ENCODE data around the gene PACSIN1. TPM values are rescaled to one million over a fixed set of nuclear protein-coding genes. Genes with fewer than 3 reads are reported as not detected.

PACSIN1 gene
- total and polyA plus RNA-seq, 2 experiments from 2014 or later = 12.1 to 20.3 TPM

DNA sequence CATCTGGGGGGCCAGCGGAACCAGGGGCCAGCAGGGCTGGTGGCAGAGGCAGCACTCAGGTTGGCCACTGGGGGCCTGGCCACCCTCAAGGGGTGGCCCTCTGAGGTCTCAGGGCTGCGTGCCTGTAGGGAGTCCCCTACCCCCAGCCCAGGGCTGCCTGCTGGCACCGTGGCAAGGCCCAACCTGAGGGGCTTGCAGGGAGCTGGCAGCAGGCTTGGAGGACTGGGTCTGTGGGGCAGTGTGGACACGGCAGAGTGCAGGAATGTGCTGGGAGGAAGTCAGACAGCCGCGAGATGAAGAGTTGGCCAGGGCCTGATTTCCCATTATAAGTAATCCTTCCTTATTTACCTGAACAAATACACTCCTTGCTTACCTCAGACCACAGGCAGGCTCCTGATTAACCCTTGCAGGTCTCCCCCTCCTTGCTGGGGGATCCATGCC is 90.2 kb downstream of the PACSIN1 start, which contains the start of gene SPDEF:
TSS of gene SPDEF (minus strand) at position 299 of the 441 bp plus-strand sequence. CDS start 11,874 bp downstream, outside the sequence.
- H3K36me3 ChIP-seq = no peaks in the 10 kb centered on the region
- TF ChIP-seq, protein P1, sequence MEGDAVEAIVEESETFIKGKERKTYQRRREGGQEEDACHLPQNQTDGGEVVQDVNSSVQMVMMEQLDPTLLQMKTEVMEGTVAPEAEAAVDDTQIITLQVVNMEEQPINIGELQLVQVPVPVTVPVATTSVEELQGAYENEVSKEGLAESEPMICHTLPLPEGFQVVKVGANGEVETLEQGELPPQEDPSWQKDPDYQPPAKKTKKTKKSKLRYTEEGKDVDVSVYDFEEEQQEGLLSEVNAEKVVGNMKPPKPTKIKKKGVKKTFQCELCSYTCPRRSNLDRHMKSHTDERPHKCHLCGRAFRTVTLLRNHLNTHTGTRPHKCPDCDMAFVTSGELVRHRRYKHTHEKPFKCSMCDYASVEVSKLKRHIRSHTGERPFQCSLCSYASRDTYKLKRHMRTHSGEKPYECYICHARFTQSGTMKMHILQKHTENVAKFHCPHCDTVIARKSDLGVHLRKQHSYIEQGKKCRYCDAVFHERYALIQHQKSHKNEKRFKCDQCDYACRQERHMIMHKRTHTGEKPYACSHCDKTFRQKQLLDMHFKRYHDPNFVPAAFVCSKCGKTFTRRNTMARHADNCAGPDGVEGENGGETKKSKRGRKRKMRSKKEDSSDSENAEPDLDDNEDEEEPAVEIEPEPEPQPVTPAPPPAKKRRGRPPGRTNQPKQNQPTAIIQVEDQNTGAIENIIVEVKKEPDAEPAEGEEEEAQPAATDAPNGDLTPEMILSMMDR (IDR thresholded peaks at IDR 0.05; ENCODE audit: low read depth, low read length) = no peak
- H3K27ac ChIP-seq = no peak within 1 kb of the TSS
- no peak within 1 kb of the TSS for H3K4me3 ChIP-seq
- H3K27me3 ChIP-seq = no peaks in the 10 kb centered on the region
- DNase-seq (ENCODE audit: low read depth in 1 of 2, low spot score in 1 of 2) = no peak
- no peaks in the 10 kb centered on the region for H3K9me3 ChIP-seq (ENCODE audit: low read depth)
- peaks cover 10% of the 10 kb centered on the region for H3K4me1 ChIP-seq (ENCODE audit: low read depth)

DNA sequence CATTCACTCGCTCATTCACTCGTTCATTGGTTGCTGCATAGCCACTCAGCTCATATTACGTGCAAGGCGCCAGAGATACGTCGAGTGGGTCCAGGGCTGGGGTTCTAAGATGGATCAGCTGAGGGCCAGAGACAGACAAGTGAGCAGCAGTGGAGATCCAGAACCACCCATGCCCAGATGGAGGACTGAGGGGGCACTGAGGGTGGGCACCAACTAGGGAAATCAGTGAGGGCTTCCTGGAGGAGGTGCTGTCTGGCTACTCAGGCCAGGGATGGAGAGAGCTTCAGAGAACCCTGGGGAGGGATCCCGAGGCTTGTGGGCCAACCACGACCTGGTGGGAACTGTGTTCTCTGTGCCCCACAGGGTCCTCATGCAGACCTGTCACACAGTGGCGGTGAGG is 90.6 kb downstream of the PACSIN1 start:
- Histone ChIP-seq H3K9me3 (ENCODE audit: low read depth) (no peaks in the 10 kb centered on the region), H3K27ac (no peak overlapping the region), H3K4me1 (ENCODE audit: low read depth) (peaks cover 10% of the 10 kb centered on the region), H3K4me3 (no peak overlapping the region), H3K36me3 (no peaks in the 10 kb centered on the region), H3K27me3 (no peaks in the 10 kb centered on the region)
- TF ChIP-seq, protein P1 (IDR thresholded peaks at IDR 0.05; ENCODE audit: low read depth, low read length) = no peak
- no peak for DNase-seq (ENCODE audit: low read depth in 1 of 2, low spot score in 1 of 2)

DNA sequence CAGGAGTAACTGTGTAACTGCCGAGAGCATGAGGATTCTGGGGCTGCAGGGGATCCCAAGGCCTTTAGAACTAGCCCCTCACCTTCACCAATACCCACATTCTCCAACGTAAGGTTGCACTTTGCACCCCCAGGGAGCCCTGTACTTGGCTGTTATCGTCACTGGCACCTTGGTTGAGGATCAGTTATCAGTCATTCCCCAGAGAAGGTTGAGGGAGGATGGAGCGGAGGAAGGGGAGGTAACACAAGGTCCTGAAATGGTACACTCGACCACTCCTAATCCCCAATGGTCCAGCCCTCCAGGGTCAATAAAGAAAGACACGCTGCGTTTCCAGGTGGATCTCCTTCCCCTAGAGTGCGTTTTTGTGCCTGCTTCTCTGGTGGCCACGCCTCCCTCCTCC is 91.4 kb downstream of the PACSIN1 start:
- Histone ChIP-seq H3K27me3 (no peaks in the 10 kb centered on the region), H3K4me3 (no peak overlapping the region), H3K9me3 (ENCODE audit: low read depth) (no peaks in the 10 kb centered on the region), H3K27ac (no peak overlapping the region), H3K4me1 (ENCODE audit: low read depth) (peaks cover 10% of the 10 kb centered on the region), H3K36me3 (no peaks in the 10 kb centered on the region)
- TF ChIP-seq, protein P1 (IDR thresholded peaks at IDR 0.05; ENCODE audit: low read depth, low read length) = no peak
- no peak for DNase-seq (ENCODE audit: low read depth in 1 of 2, low spot score in 1 of 2)

DNA sequence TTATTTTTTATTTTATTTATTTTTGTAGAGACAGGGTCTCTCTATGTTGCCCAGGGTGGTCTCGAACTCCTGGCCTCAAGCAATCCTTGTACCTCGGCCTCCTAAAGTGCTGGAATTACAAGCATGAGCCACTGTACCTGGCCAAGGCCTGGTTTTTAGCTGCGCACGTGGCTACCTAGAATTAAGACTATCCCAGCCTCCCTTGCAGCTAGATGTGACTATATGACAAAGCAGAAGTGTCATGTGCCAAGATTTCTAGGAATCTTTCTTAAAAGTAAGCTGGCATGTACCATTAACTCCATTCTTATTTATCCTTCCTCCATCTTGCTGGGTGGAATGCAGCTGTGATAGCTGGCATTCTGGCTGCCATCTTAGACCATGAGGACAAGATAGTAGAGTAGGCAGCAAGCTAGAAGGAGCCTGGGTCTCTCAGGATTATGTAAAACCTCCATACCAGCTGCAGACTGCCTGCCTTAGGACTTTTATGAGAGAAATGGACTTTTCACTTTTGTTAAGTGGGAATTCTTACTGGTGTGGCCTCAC is 92.4 kb downstream of the PACSIN1 start:
- Histone ChIP-seq H3K4me1 (ENCODE audit: low read depth) (peaks cover 15% of the 10 kb centered on the region), H3K4me3 (no peak overlapping the region), H3K27me3 (no peaks in the 10 kb centered on the region), H3K27ac (no peak overlapping the region), H3K36me3 (no peaks in the 10 kb centered on the region), H3K9me3 (ENCODE audit: low read depth) (no peaks in the 10 kb centered on the region)
- no peak for DNase-seq (ENCODE audit: low read depth in 1 of 2, low spot score in 1 of 2)
- TF ChIP-seq, protein P1 (IDR thresholded peaks at IDR 0.05; ENCODE audit: low read depth, low read length) = no peak

DNA sequence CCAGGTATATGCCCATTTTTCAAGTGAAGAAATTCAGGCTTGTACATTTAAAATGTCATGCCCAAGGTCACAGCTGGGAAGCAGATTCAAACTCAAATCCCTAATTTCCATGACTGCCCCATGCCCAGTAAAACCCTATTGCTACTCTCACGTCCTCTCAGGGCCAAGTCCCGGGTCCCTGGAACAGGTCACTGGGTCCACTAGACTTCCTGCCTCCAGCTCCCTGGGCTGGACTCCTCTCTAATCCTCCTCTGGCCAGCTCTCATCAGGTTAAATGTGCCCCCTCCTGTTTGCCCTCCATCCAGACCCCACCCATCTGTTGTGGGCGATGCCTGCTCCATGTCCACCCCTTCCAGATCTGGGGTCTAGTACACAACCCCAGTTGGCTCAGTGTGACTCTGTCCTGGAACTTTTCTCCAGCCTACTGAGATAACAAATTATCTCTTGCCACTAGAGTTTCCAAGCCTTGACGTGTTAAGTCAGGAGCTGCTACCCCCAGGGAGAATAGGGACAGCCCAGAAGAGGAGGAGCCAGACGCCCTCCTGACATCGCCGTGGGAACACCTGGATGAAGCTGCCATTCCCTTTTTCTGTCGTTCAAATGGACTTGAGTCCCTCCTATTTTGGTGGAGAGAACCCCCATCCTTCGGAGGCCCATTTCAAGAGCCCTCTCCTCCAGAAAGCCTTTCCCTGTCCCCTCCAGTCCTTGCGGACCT is 93.9 kb downstream of the PACSIN1 start:
- peak in 1 of 2 donors; percentile 35 for DNase-seq (ENCODE audit: low read depth in 1 of 2, low spot score in 1 of 2)
- Histone ChIP-seq H3K4me3 (no peak overlapping the region), H3K36me3 (no peaks in the 10 kb centered on the region), H3K27ac (peak overlapping the region; percentile 90), H3K9me3 (ENCODE audit: low read depth) (no peaks in the 10 kb centered on the region), H3K27me3 (no peaks in the 10 kb centered on the region), H3K4me1 (ENCODE audit: low read depth) (peaks cover 15% of the 10 kb centered on the region)
- TF ChIP-seq, protein P1 (IDR thresholded peaks at IDR 0.05; ENCODE audit: low read depth, low read length) = no peak
